WTC11 (cell line): ENCODE measurements around the gene TSHZ1.

Experiments used
- CTCF ChIP-seq: fragments of 200-600 bp; IDR thresholded peaks from 2 replicates; pipeline ENCODE4 v1.8.0; 2022; ENCODE audit warnings: antibody characterized with exemption
- PREB ChIP-seq: sonication (generic); formaldehyde crosslinking; IDR thresholded peaks from 2 replicates; pipeline ENCODE4 v1.8.1; 2022; ENCODE audit warnings: mild to moderate bottlenecking, missing genetic modification reagents, moderate library complexity, borderline replicate concordance
- TF ChIP-seq, protein P1 (sequence below): sonication (generic); formaldehyde crosslinking; IDR thresholded peaks from 2 replicates; pipeline ENCODE4 v1.8.1; 2023; ENCODE audit warnings: mild to moderate bottlenecking, missing genetic modification reagents, moderate library complexity

GRCh38 chr18:75264926-75265597 lies 54.5 kb downstream of the TSHZ1 start:
- TF ChIP-seq CTCF (no peak), PREB (CRISPR knock-in tag) (no peak)
- TF ChIP-seq, protein P1, sequence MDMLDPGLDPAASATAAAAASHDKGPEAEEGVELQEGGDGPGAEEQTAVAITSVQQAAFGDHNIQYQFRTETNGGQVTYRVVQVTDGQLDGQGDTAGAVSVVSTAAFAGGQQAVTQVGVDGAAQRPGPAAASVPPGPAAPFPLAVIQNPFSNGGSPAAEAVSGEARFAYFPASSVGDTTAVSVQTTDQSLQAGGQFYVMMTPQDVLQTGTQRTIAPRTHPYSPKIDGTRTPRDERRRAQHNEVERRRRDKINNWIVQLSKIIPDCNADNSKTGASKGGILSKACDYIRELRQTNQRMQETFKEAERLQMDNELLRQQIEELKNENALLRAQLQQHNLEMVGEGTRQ = no peak
